Neural progenitor cell (in vitro differentiated cells): Measurements from ENCODE around the gene HIPK2. TPM values are rescaled to one million over a fixed set of nuclear protein-coding genes. Genes with fewer than 3 reads are reported as not detected.

Experiments
- DNase-seq: peaks from one replicate; pipeline ENCODE4 v3.0.0-alpha.2; 2016; ENCODE audit warnings: low spot score
- H2AFZ ChIP-seq: fragments of 200-600 bp; sonication (generic); replicated peaks from 2 replicates; pipeline ENCODE4 v1.6.1; 2016; ENCODE audit warnings: antibody characterized with exemption
- H3F3A ChIP-seq: fragments of 200-600 bp; sonication (generic); 2 replicates; pipeline ENCODE4 v1.6.1; 2016; ENCODE audit warnings: antibody characterized with exemption, low read depth
- H3K27ac ChIP-seq: fragments of 200-600 bp; sonication (generic); 2 replicates; pipeline ENCODE4 v1.5.1; 2016; ENCODE audit warnings: mild to moderate bottlenecking
- H3K27me3 ChIP-seq: fragments of 200-600 bp; sonication (generic); 2 replicates; pipeline ENCODE4 v1.6.1; 2016; ENCODE audit warnings: mild to moderate bottlenecking, moderate library complexity
- H3K36me3 ChIP-seq: fragments of 200-600 bp; sonication (generic); 2 replicates; pipeline ENCODE4 v1.5.1; 2016
- H3K4me1 ChIP-seq: fragments of 200-600 bp; sonication (generic); 2 replicates; pipeline ENCODE4 v1.6.1; 2016; ENCODE audit warnings: mixed run types
- H3K4me2 ChIP-seq: fragments of 200-600 bp; sonication (generic); 2 replicates; pipeline ENCODE4 v1.6.1; 2016
- H3K4me3 ChIP-seq: fragments of 200-600 bp; sonication (generic); 2 replicates; pipeline ENCODE4 v1.5.1; 2016
- H3K79me2 ChIP-seq: fragments of 200-600 bp; sonication (generic); 2 replicates; pipeline ENCODE4 v1.6.1; 2016; ENCODE audit warnings: low read depth
- H3K9ac ChIP-seq: fragments of 200-600 bp; sonication (generic); 2 replicates; pipeline ENCODE4 v1.6.1; 2016
- H3K9me3 ChIP-seq: fragments of 200-600 bp; sonication (generic); 2 replicates; pipeline ENCODE4 v1.5.1; 2016; ENCODE audit warnings: low read depth
- H4K20me1 ChIP-seq: fragments of 200-600 bp; sonication (generic); 2 replicates; pipeline ENCODE4 v1.6.1; 2016; ENCODE audit warnings: low read depth
- H3K27ac Mint-ChIP-seq: 3 replicates; pipeline ENCODE4 v1.8.0; 2021; ENCODE audit warnings: mixed read lengths
- H3K27me3 Mint-ChIP-seq: 2 replicates; pipeline ENCODE4 v1.8.0; 2022; ENCODE audit warnings: low read depth, mild to moderate bottlenecking, inconsistent platforms, moderate library complexity, mixed read lengths; ENCODE audit not compliant: insufficient read depth
- H3K36me3 Mint-ChIP-seq: 3 replicates; pipeline ENCODE4 v1.8.0; 2021; ENCODE audit warnings: mixed read lengths
- H3K4me1 Mint-ChIP-seq: 3 replicates; pipeline ENCODE4 v1.8.0; 2021; ENCODE audit warnings: mixed read lengths
- H3K4me3 Mint-ChIP-seq: 3 replicates; pipeline ENCODE4 v1.8.0; 2021; ENCODE audit warnings: mild to moderate bottlenecking, moderate library complexity, mixed read lengths
- H3K9me3 Mint-ChIP-seq: 3 replicates; pipeline ENCODE4 v1.8.0; 2020; ENCODE audit warnings: mixed read lengths
- EZH2 ChIP-seq: fragments of 200-600 bp; sonication (generic); IDR thresholded peaks from 2 replicates; pipeline ENCODE4 v1.6.1; 2017; ENCODE audit warnings: antibody characterized with exemption, mild to moderate bottlenecking, moderate library complexity
- EZH2phosphoT487 ChIP-seq: fragments of 200-600 bp; sonication (generic); IDR thresholded peaks from 2 replicates; pipeline ENCODE4 v1.6.1; 2017; ENCODE audit warnings: antibody characterized with exemption
- total RNA-seq: library from RNA; depleted of rRNA; stranded (reverse); fragments of >200 nt; gene quantifications from 2 replicates; pipeline ENCODE4 v1.2.3, GENCODE V29; 2015; ENCODE audit warnings: low replicate concordance
- TF ChIP-seq, protein P1 (sequence below): fragments of 200-600 bp; sonication (generic); IDR thresholded peaks from 2 replicates; pipeline ENCODE4 v1.5.1; 2017; ENCODE audit warnings: antibody characterized with exemption, mild to moderate bottlenecking

HIPK2 gene
- total RNA-seq, 1 donor from 2014 or later, result 12.8 TPM

DNA sequence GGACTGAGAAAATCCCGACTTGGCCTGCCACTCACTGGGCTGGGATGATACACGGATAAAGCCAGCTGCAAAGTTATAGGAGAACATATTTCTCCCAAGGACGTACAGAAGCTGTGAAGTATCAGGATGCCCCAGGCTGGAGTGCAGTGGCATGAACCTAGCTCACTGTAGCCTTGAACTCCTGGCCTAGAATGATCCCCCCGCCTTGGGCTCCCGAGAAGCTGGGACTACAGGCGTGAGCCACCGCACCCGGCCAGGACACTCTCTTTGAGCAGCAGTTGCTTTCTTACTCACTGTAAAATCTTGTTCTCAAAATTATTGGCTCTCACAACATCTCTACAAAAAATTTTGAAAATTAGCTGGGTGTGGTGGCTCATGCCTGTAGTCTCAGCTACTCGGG, 203.9 kb downstream of the HIPK2 start:
- H3K27ac Mint-ChIP-seq, result no peak overlapping the region
- Histone ChIP-seq H4K20me1 (no peaks in the 10 kb centered on the region), H3K27me3 (no peaks in the 10 kb centered on the region), H2AFZ (no peak overlapping the region), H3K4me2 (no peak overlapping the region), H3K9me3 (no peaks in the 10 kb centered on the region), H3K79me2 (no peaks in the 10 kb centered on the region), H3K4me1 (peaks cover 4% of the 10 kb centered on the region), H3K36me3 (no peaks in the 10 kb centered on the region), H3K4me3 (no peak overlapping the region), H3K27ac (no peak overlapping the region), H3K9ac (no peak overlapping the region), H3F3A (no peaks in the 10 kb centered on the region)
- H3K4me1 Mint-ChIP-seq, result peaks cover 3% of the 10 kb centered on the region
- TF ChIP-seq, protein P1, sequence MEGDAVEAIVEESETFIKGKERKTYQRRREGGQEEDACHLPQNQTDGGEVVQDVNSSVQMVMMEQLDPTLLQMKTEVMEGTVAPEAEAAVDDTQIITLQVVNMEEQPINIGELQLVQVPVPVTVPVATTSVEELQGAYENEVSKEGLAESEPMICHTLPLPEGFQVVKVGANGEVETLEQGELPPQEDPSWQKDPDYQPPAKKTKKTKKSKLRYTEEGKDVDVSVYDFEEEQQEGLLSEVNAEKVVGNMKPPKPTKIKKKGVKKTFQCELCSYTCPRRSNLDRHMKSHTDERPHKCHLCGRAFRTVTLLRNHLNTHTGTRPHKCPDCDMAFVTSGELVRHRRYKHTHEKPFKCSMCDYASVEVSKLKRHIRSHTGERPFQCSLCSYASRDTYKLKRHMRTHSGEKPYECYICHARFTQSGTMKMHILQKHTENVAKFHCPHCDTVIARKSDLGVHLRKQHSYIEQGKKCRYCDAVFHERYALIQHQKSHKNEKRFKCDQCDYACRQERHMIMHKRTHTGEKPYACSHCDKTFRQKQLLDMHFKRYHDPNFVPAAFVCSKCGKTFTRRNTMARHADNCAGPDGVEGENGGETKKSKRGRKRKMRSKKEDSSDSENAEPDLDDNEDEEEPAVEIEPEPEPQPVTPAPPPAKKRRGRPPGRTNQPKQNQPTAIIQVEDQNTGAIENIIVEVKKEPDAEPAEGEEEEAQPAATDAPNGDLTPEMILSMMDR, result no peak
- TF ChIP-seq EZH2phosphoT487 (no peak), EZH2 (no peak)
- no peak for DNase-seq
- H3K27me3 Mint-ChIP-seq, result peaks cover 4% of the 10 kb centered on the region
- H3K36me3 Mint-ChIP-seq, result peaks cover 22% of the 10 kb centered on the region
- no peak overlapping the region for H3K4me3 Mint-ChIP-seq
- no peaks in the 10 kb centered on the region for H3K9me3 Mint-ChIP-seq

DNA sequence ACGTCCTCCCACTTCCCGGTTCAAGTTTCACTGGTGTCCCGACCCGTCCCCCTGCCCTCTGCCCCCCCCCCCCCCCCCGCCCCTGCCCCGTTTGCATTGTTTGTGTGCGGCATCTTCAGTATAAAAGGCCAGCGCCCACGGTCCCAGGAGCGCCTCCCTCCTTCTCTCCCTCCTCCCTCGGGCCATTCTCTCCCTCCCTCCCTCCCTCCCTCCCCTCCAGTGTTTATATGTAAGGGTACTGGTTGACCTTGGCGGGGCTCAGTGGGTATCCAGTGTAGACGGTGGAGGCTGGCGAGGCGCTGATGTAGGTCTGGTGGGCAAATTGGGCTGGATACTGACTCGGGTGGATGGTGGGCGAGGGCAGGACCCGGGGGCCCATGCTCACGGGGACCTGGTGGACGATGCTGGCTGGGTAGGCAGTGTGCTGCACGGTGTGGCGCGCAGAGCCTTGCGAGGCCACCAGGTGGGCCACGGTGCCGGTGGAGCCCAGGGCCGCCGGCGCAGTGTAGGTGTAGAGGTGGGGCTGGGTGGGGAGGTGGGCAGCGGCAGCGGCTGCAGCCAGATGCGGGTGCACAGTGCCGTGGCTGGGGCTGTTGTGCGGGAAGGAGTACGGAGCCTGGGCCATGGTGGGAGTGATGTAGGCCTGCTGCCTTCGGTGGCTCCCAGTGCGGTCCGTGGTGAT, 205.0 kb downstream of the HIPK2 start:
- H3K36me3 Mint-ChIP-seq, result peaks cover 25% of the 10 kb centered on the region
- TF ChIP-seq, protein P1, result no peak
- no peak for TF ChIP-seq EZH2
- TF ChIP-seq EZH2phosphoT487, result no peak

DNA sequence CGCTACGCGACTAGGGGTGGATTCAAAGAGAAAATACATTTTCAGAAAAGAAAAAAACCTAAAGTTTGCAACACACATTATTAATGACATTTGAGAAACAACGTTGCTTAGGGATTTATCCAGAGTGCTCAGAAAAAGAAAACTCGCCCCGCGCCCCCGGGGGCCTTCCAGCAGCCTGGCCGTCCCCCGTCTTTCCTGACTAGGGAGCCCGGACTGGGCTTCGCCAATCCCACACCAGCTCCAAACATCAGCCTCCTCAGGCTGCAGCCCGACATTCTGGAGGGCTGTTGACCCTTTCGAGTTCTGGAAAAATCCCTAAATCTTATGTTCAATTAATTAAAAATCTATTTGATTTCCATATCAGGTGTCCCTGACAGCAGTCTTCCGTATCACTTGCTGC, 205.7 kb downstream of the HIPK2 start:
- Mint-ChIP-seq H3K27me3 (peaks cover 6% of the 10 kb centered on the region), H3K9me3 (no peaks in the 10 kb centered on the region), H3K36me3 (peaks cover 26% of the 10 kb centered on the region), H3K4me3 (no peak overlapping the region), H3K4me1 (peaks cover 6% of the 10 kb centered on the region), H3K27ac (no peak overlapping the region)
- H3K9me3 ChIP-seq, result no peaks in the 10 kb centered on the region
- no peak overlapping the region for H2AFZ ChIP-seq
- H3K36me3 ChIP-seq, result no peaks in the 10 kb centered on the region
- no peaks in the 10 kb centered on the region for H3F3A ChIP-seq
- H3K27me3 ChIP-seq, result no peaks in the 10 kb centered on the region
- TF ChIP-seq EZH2phosphoT487, result no peak
- TF ChIP-seq, protein P1, result no peak
- TF ChIP-seq EZH2, result no peak
- H3K9ac ChIP-seq, result no peak overlapping the region
- no peak overlapping the region for H3K27ac ChIP-seq
- H3K4me2 ChIP-seq, result no peak overlapping the region
- peaks cover 6% of the 10 kb centered on the region for H3K4me1 ChIP-seq
- H3K4me3 ChIP-seq, result no peak overlapping the region
- no peaks in the 10 kb centered on the region for H4K20me1 ChIP-seq
- no peaks in the 10 kb centered on the region for H3K79me2 ChIP-seq
- no peak for DNase-seq

More for the DNA sequence above, 205.0 kb downstream of the HIPK2 start:
- H3K9ac ChIP-seq, result no peak overlapping the region
- peaks cover 5% of the 10 kb centered on the region for H3K4me1 Mint-ChIP-seq
- H3K27ac ChIP-seq, result no peak overlapping the region
- H2AFZ ChIP-seq, result no peak overlapping the region
- H3K36me3 ChIP-seq, result no peaks in the 10 kb centered on the region
- H3K9me3 Mint-ChIP-seq, result no peaks in the 10 kb centered on the region
- no peak overlapping the region for H3K4me3 Mint-ChIP-seq
- peaks cover 6% of the 10 kb centered on the region for H3K27me3 Mint-ChIP-seq
- no peaks in the 10 kb centered on the region for H3K27me3 ChIP-seq
- H3K9me3 ChIP-seq, result no peaks in the 10 kb centered on the region
- no peaks in the 10 kb centered on the region for H3K79me2 ChIP-seq
- no peak overlapping the region for H3K4me3 ChIP-seq
- DNase-seq, result no peak
- no peaks in the 10 kb centered on the region for H4K20me1 ChIP-seq
- no peak overlapping the region for H3K4me2 ChIP-seq
- H3F3A ChIP-seq, result no peaks in the 10 kb centered on the region
- H3K27ac Mint-ChIP-seq, result no peak overlapping the region
- peaks cover 4% of the 10 kb centered on the region for H3K4me1 ChIP-seq
